Fibroblast of peridontal ligament (primary cell): Measurements from ENCODE around the gene PRDM2.

Source experiments
- DNase-seq: peaks from one replicate; pipeline ENCODE4 v3.0.0-alpha.2; 2010; ENCODE audit errors: extremely low read depth

The PRDM2 gene

GRCh38 chr1:13838236-13838635 lies 138.2 kb downstream of the PRDM2 start:
- no peak for DNase-seq

- DNase-seq = no peak
Observed at GRCh38 chr1:13842497-13842896, 142.5 kb downstream of the PRDM2 start.

- no peak for DNase-seq
Observed at GRCh38 chr1:13851726-13852125, 151.7 kb downstream of the PRDM2 start.

GRCh38 chr1:13855554-13855953 lies 155.6 kb downstream of the PRDM2 start:
- no peak for DNase-seq

- DNase-seq = no peak
Observed at GRCh38 chr1:13860031-13860430, 160.0 kb downstream of the PRDM2 start.

- DNase-seq = no peak
Observed at GRCh38 chr1:13864760-13865159, 164.8 kb downstream of the PRDM2 start.

- no peak for DNase-seq
Observed at GRCh38 chr1:13865851-13866250, 165.9 kb downstream of the PRDM2 start.

- no peak for DNase-seq
Observed at GRCh38 chr1:13867603-13868002, 167.6 kb downstream of the PRDM2 start.

GRCh38 chr1:13869172-13869797 lies 169.3 kb downstream of the PRDM2 start:
- no peak for DNase-seq

GRCh38 chr1:13871413-13871812 lies 171.4 kb downstream of the PRDM2 start:
- no peak for DNase-seq

GRCh38 chr1:13871886-13872285 lies 171.9 kb downstream of the PRDM2 start:
- DNase-seq = no peak

GRCh38 chr1:13873032-13873431 lies 173.0 kb downstream of the PRDM2 start:
- DNase-seq = no peak
